Gastroesophageal sphincter (tissue), 4 donors: ENCODE results near the gene PXN. TPM values are rescaled to one million over a fixed set of nuclear protein-coding genes. Genes with fewer than 3 reads are reported as not detected.

ENCODE experiments used
- ATAC-seq: fragments of 150-250 bp; one replicate; pipeline ENCODE4 v1.9.1; 2016; ENCODE audit warnings: mild to moderate bottlenecking, moderate library complexity
- H3K27ac ChIP-seq, 4 donors: fragments of 200-600 bp; sonication (generic) in 3 of 4; 1 replicate in 3 of 4; 2 replicates in 1 of 4; pipeline ENCODE4 v1.5.1; 2016 to 2019
- H3K27me3 ChIP-seq: fragments of 200-600 bp; sonication (generic); one replicate; pipeline ENCODE4 v1.5.1; 2019
- H3K36me3 ChIP-seq, 2 donors: fragments of 200-600 bp; sonication (generic); one replicate each; pipeline ENCODE4 v1.5.1; 2019; ENCODE audit warnings: control low read depth in 1 of 2
- H3K4me1 ChIP-seq, 3 donors: fragments of 200-600 bp; sonication (generic); 1 replicate in 2 of 3; 2 replicates in 1 of 3; pipeline ENCODE4 v1.5.1; 2016 to 2019; ENCODE audit warnings: control low read depth in 2 of 3
- H3K4me3 ChIP-seq, 2 donors: fragments of 200-600 bp; sonication (generic); one replicate each; pipeline ENCODE4 v1.5.1; 2019; ENCODE audit warnings: mild to moderate bottlenecking in 1 of 2, moderate library complexity in 1 of 2
- H3K9me3 ChIP-seq, 3 donors: fragments of 200-600 bp; sonication (generic); one replicate each; pipeline ENCODE4 v1.5.1; 2017 to 2019; ENCODE audit warnings: control low read depth in 2 of 3
- EP300 ChIP-seq: sonication (generic); formaldehyde crosslinking; IDR thresholded peaks from one replicate; pipeline ENCODE4 v1.6.1; 2017; ENCODE audit warnings: antibody characterized with exemption, mild to moderate bottlenecking
- POLR2A ChIP-seq, 2 donors: fragments of 450-650 bp; IDR thresholded peaks; one replicate each; pipeline ENCODE4 v1.6.1; 2017; ENCODE audit warnings: antibody characterized with exemption in 2 of 2, mild to moderate bottlenecking in 2 of 2, moderate library complexity in 1 of 2
- POLR2AphosphoS5 ChIP-seq: sonication (generic); formaldehyde crosslinking; IDR thresholded peaks from one replicate; pipeline ENCODE4 v1.6.1; 2017; ENCODE audit warnings: antibody characterized with exemption
- WGBS, 2 donors: methylation state at CpG; one replicate each; pipeline ENCODE4 v1.1.5; 2018; ENCODE audit warnings: low coverage in 1 of 2; 5-methylcytosine and 5-hydroxymethylcytosine counted together
- total RNA-seq, 4 donors: library from RNA; depleted of rRNA; stranded (reverse); fragments of >200 nt; gene quantifications; one replicate each; pipeline ENCODE4 v1.1.0, GENCODE V29; 2016
- TF ChIP-seq, protein P1 (sequence below), 4 experiments: fragments of 200-600 bp in 2 of 4; fragments of 450-650 bp in 2 of 4; sonication (generic) in 1 of 4; IDR thresholded peaks; one replicate each; pipeline ENCODE4 v1.5.1; 2017 to 2019; ENCODE audit warnings: antibody characterized with exemption in 4 of 4, mild to moderate bottlenecking in 2 of 4, moderate library complexity in 2 of 4

The PXN gene
- total RNA-seq: 10 to 100 TPM; 43.2 to 80.4 (median 59.4) TPM

DNA sequence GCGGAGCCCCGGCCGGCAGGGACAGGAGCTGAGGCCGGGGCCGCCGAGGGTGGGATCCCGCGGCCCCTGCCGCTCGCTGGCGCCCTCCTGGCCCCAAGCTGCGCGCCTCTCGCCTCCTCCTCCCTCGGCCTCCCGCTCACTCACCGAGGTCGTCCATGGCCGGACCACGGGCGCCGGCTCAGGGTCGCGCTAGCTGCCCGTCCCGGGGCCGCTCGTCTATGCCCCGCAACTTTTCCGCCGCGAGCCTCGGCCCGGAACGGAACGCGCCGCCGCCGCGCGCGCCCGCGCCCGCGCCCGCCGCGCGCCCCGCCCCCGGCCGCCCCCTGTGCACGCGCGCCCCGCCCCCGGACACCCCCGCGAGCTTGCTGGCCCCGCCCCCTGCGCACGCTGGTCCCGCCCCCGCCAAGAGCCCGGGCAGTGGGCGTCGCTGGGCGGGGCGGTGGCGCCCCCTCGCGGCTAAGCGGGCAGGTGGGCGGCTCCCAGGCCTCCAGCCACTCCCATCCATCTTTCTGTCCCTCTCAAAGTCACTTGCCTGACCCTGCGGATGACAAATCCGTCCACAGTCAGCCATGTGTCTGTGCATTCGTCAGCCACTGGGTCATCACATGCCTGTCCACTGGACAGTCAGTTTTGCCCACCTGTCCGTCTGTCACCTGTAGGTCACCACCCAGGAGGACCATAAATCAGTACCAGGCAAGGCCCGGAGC lies at the start of gene PXN:
Gene PXN (minus strand): TSS at position 258 of the 707 bp plus-strand sequence. CDS start 101 bp downstream, at position 157.
- 40% methylated on average over 1 of the region's 81 CpGs; no CpG with 5 or more reads in 1 of the 2 donors for WGBS, 2 donors
- no peaks in the 10 kb centered on the region for H3K27me3 ChIP-seq
- ATAC-seq: peak; percentile 90
- H3K9me3 ChIP-seq: no peaks in the 10 kb centered on the region
- peak within 1 kb of the TSS; percentile 99 for H3K4me3 ChIP-seq
- peak within 1 kb of the TSS; percentile 88 to 96 (median 93) for H3K27ac ChIP-seq
- TF ChIP-seq POLR2A (IDR thresholded peaks at IDR 0.05): peak; percentile 74 to 75
- TF ChIP-seq, protein P1, sequence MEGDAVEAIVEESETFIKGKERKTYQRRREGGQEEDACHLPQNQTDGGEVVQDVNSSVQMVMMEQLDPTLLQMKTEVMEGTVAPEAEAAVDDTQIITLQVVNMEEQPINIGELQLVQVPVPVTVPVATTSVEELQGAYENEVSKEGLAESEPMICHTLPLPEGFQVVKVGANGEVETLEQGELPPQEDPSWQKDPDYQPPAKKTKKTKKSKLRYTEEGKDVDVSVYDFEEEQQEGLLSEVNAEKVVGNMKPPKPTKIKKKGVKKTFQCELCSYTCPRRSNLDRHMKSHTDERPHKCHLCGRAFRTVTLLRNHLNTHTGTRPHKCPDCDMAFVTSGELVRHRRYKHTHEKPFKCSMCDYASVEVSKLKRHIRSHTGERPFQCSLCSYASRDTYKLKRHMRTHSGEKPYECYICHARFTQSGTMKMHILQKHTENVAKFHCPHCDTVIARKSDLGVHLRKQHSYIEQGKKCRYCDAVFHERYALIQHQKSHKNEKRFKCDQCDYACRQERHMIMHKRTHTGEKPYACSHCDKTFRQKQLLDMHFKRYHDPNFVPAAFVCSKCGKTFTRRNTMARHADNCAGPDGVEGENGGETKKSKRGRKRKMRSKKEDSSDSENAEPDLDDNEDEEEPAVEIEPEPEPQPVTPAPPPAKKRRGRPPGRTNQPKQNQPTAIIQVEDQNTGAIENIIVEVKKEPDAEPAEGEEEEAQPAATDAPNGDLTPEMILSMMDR (IDR thresholded peaks at IDR 0.05): peak; percentile 83 to 95 (median 88)
- TF ChIP-seq EP300: no peak
- peak; percentile 56 for TF ChIP-seq POLR2AphosphoS5
- H3K4me1 ChIP-seq: peaks cover 4 to 51% (median 17%) of the 10 kb centered on the region in 3 donors
- no peaks in the 10 kb centered on the region for H3K36me3 ChIP-seq

DNA sequence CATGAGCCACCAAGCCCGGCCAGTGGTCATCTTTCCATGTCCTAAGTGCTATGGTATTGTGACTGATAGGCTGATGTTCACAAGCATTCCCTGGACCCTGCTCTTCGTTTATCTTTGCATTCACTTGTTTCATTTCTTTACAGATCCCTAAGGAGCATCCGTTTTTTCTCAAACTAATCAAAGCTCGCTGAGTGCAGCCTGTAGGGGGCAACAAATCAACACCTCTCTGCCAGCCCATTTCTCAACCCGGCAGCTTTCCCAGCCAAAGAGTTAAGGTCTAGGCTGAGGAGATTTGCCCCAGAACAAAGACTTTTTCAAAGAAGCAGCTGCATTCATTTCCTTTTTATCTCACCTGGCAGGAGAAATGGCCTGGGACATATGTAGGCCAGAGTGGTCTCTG lies 48.7 kb upstream of the PXN start:
- Histone ChIP-seq H3K4me1 (peaks cover 0 to 17% (median 0%) of the 10 kb centered on the region in 3 donors), H3K36me3 (no peaks in the 10 kb centered on the region), H3K27ac (no peak overlapping the region), H3K4me3 (no peak overlapping the region), H3K27me3 (no peaks in the 10 kb centered on the region), H3K9me3 (no peaks in the 10 kb centered on the region)
- no peak for ATAC-seq
- no peak for TF ChIP-seq EP300
- TF ChIP-seq POLR2AphosphoS5: no peak
- no peak for TF ChIP-seq POLR2A (IDR thresholded peaks at IDR 0.05)
- TF ChIP-seq, protein P1 (IDR thresholded peaks at IDR 0.05): no peak
- WGBS, 2 donors: 67 to 100% methylated on average over 1 to 5 of the region's 5 CpGs

DNA sequence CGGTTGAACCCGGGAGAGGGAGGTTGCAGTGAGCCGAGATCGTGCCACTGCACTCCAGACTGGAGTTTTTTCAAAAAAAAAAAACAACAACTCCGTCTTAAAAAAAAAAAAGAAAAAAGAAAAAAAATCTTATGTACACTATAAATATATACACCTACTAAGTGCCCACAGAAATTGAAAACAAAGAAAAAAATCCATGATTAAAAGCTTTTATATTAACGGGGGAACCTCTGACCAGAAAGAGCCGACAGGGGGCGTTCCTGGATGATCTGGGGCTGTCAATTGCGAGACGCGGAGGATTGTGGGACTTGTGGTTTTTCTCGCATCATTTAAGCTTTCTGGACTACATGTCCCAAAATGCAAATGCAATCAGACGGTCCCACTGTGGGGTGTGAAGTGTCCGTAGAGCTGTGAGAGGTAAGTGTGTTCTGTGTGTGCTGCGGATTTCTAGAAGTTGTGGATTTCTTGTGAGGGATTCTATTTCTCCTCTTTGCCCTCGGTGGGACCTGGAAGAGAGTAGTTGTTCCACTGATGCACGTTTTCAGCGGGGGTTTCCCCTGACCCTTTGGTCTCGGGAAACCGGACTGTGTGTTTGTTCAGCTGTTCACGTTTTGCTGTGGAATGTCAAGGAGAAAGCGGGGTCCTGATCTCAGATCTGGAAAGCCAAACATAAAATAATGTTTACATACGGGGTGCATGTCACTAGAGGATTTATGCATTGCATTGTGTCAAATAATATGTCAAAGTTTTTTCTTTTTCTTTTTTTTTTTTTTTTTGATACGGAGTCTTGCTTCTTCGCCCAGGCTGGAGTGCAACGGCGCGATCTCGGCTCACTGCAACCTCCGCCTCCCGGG lies 36.7 kb upstream of the PXN start, which contains the start of gene SIRT4:
Gene SIRT4 (plus strand): TSS at position 360 of the 854 bp plus-strand sequence. CDS start 1,241 bp downstream, outside the sequence.
- no peaks in the 10 kb centered on the region for H3K27me3 ChIP-seq
- H3K36me3 ChIP-seq: peaks cover 0 to 2% of the 10 kb centered on the region in 2 donors
- H3K4me3 ChIP-seq: peak within 1 kb of the TSS; percentile 70 to 86
- no peaks in the 10 kb centered on the region for H3K9me3 ChIP-seq
- ATAC-seq: peak; percentile 97
- H3K4me1 ChIP-seq: peaks cover 0 to 20% (median 4%) of the 10 kb centered on the region in 3 donors
- 10 to 12% methylated on average over 19 to 23 of the region's 31 CpGs for WGBS, 2 donors
- TF ChIP-seq, protein P1 (IDR thresholded peaks at IDR 0.05): peak in 3 of 4 experiments; percentile 32 to 86 (median 59)
- no peak for TF ChIP-seq POLR2AphosphoS5
- H3K27ac ChIP-seq: peak within 1 kb of the TSS; percentile 64 to 82 (median 81)

DNA sequence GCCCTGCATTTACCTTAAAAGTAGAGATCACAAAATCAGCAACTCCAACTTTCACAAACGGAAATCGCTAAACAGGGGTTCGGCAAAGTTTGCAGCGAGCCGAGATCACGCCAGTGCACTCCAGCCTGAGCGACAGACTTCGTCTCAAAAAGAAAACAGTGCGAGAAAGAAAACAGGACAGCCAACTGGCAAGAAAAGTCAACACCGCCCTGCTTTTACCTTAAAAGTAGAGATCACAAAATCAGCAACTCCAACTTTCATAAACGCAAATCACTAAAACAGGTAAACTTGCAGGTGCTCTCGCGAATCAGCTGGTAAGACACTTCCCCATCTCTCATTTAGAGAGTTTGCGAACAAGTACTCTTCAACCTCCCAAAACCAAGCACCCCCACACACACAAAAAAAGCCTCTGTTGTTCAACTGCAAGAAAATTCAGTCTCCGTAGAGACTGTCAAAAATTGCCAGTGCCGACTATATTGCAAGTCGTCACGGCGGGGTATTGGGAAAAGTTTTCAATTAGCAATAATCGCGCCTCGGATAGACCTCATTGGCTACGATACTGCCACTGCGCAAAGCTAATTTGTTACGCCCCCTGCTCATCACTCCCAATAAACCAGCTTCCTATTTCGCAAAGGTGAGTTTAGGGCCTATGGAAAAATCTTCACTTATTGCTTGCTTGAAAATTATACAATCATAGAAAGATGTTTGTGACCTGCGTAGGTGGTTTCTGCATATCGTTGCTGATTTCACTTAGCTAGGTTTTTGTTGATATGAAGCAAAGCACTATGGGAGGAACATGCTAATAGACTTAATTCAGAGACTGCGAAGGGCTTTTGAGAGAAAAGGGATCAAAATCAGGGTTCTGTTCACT lies 27.4 kb upstream of the PXN start, which contains the start of gene RNU4-1:
Gene RNU4-1 (minus strand): TSS at position 577 of the 871 bp plus-strand sequence.
- H3K36me3 ChIP-seq: no peaks in the 10 kb centered on the region
- no peaks in the 10 kb centered on the region for H3K27me3 ChIP-seq
- ATAC-seq: peak; percentile 40
- WGBS, 2 donors: 0 to 4% methylated on average over 16 to 29 of the region's 29 CpGs
- H3K4me1 ChIP-seq: peaks cover 0 to 25% (median 3%) of the 10 kb centered on the region in 3 donors
- H3K9me3 ChIP-seq: no peaks in the 10 kb centered on the region
- TF ChIP-seq POLR2A (IDR thresholded peaks at IDR 0.05) (peak; percentile 45 to 77), POLR2AphosphoS5 (peak; percentile 92)
- TF ChIP-seq, protein P1 (IDR thresholded peaks at IDR 0.05): no peak
- H3K4me3 ChIP-seq: peak within 1 kb of the TSS; percentile 43 to 60
- H3K27ac ChIP-seq: peak within 1 kb of the TSS; percentile 88 to 94 (median 94)
